Stimulated activated naive CD8-positive, alpha-beta T cell treated with anti-CD3 and anti-CD28 coated beads, Interleukin-15, amount 100 ng/mL, for 72 hours (primary cell): ENCODE results near the gene NBPF10.
"Not testable (repeated sequence)": the region's sequence is repeated elsewhere in the genome, so short reads cannot be mapped to it uniquely, and the experiment has no call there.

Experiments used
- ATAC-seq: fragments of 150-1000 bp; cut with Tn5 transposase; 2 replicates; pipeline ENCODE4 v1.10.0; 2021; ENCODE audit warnings: mild to moderate bottlenecking, moderate library complexity
- DNase-seq, 2 donors: peaks; one replicate each; pipeline ENCODE4 v3.0.0; 2021 to 2022
- H3K27ac Mint-ChIP-seq, 2 donors: one replicate each; pipeline ENCODE4 v1.8.0; 2022; ENCODE audit warnings: mild to moderate bottlenecking in 2 of 2, mixed read lengths in 2 of 2, moderate library complexity in 2 of 2
- H3K27me3 Mint-ChIP-seq: one replicate; pipeline ENCODE4 v1.8.0; 2022; ENCODE audit warnings: mixed read lengths
- H3K4me1 Mint-ChIP-seq: one replicate; pipeline ENCODE4 v1.8.0; 2022; ENCODE audit warnings: mild to moderate bottlenecking, mixed read lengths
- H3K4me3 Mint-ChIP-seq, 2 donors: one replicate each; pipeline ENCODE4 v1.8.0; 2022; ENCODE audit warnings: mild to moderate bottlenecking in 2 of 2, mixed read lengths in 2 of 2, moderate library complexity in 1 of 2
- H3K9me3 Mint-ChIP-seq, 2 donors: one replicate each; pipeline ENCODE4 v1.8.0; 2022; ENCODE audit warnings: mixed read lengths in 2 of 2

NBPF10 gene, protein sequence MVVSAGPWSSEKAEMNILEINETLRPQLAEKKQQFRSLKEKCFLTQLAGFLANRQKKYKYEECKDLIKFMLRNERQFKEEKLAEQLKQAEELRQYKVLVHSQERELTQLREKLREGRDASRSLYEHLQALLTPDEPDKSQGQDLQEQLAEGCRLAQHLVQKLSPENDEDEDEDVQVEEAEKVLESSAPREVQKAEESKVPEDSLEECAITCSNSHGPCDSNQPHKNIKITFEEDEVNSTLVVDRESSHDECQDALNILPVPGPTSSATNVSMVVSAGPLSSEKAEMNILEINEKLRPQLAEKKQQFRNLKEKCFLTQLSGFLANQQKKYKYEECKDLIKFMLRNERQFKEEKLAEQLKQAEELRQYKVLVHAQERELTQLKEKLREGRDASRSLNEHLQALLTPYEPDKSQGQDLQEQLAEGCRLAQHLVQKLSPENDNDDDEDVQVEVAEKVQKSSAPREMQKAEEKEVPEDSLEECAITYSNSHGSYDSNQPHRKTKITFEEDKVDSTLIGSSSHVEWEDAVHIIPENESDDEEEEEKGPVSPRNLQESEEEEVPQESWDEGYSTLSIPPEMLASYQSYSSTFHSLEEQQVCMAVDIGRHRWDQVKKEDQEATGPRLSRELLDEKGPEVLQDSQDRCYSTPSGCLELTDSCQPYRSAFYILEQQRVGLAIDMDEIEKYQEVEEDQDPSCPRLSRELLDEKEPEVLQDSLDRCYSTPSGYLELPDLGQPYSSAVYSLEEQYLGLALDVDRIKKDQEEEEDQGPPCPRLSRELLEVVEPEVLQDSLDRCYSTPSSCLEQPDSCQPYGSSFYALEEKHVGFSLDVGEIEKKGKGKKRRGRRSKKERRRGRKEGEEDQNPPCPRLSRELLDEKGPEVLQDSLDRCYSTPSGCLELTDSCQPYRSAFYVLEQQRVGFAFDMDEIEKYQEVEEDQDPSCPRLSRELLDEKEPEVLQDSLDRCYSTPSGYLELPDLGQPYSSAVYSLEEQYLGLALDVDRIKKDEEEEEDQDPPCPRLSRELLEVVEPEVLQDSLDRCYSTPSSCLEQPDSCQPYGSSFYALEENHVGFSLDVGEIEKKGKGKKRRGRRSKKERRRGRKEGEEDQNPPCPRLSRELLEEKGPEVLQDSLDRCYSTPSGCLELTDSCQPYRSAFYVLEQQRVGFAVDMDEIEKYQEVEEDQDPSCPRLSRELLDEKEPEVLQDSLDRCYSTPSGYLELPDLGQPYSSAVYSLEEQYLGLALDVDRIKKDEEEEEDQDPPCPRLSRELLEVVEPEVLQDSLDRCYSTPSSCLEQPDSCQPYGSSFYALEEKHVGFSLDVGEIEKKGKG (N-terminal part only)

DNA sequence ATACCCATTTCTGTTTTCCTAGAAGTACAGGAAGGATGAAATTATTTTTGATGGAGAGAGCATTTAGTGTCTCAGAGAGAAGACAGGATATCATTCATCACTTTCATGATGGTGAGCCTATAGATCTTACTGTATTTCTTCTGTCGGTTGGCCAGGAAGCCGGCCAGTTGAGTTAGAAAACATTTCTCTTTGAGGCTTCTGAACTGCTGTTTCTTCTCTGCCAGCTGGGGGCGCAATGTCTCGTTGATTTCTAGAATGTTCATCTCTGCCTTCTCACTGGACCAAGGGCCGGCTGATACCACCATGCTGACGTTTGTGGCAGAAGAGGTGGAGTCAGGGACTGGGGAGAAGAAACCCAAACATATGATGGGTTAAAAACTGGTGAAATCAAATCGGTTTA lies at the start of gene NBPF10:
NBPF10 (minus strand) TSS at position 340 of the 400 bp plus-strand sequence; CDS start at position 305, 35 bp downstream.
- H3K27ac Mint-ChIP-seq, ATAC-seq, H3K4me3 Mint-ChIP-seq, H3K4me1 Mint-ChIP-seq, H3K9me3 Mint-ChIP-seq, H3K27me3 Mint-ChIP-seq: not testable (repeated sequence)
- peak in 1 of 2 donors; percentile 9 for DNase-seq

DNA sequence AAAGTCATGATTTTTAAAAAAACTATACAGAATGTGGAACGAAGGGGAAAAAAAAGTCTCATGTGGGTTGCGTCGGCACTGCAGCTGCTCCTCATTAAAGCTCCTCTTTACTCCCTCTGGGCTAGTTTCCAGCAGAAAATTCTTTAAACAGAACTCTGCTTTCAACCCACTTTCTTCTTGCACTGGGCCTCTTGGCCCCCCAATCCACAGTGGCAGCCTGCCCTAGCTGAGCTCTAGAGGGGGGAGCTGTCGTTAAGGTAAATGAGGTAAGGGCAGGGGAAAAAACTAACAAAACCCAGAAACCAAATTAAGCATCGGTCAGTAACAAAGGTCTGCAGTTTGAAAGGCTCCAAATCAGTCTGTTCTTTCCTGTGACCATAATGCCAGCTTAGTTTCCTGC lies 29.9 kb upstream of the NBPF10 start:
- not testable (repeated sequence) for H3K27me3 Mint-ChIP-seq, H3K9me3 Mint-ChIP-seq, ATAC-seq, H3K4me1 Mint-ChIP-seq, H3K4me3 Mint-ChIP-seq, H3K27ac Mint-ChIP-seq, DNase-seq

DNA sequence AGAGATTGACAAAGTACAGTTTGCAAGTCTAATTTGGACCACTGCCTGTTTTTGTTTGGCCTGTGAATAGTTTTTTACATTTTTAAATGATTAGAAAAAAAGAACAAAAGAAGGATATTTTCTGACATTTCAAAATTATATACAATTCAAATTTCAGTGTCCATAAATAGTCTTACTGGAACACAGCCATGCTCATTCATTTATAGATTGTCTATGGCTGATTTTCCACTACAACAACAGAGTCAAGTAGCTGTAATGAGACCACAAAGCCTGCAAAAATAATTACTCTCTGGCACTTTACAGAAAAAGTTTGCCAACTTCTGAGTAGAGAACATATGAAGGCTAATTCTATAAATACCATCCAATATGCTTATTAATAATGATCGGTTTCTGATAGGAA lies 23.1 kb upstream of the NBPF10 start:
- not testable (repeated sequence) for H3K9me3 Mint-ChIP-seq, ATAC-seq, H3K4me3 Mint-ChIP-seq, H3K27me3 Mint-ChIP-seq, DNase-seq, H3K4me1 Mint-ChIP-seq, H3K27ac Mint-ChIP-seq

DNA sequence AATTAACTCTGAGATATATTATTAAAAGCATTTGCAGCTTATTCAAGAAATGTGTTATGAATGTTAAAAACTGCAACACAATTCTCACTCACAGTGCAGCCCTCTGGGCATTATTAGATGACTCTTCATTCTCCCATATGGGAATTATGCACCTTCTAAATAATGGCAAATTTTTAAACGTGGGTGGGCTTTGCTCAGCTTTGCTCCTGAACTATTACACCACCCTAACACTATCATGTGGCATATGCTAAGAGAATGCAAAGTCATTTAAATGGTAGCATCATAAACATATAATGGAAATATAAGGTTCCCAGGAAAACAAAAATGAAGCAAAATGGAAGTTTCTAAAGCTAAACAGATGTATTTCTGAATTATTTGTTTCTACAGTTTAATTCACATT lies 22.7 kb upstream of the NBPF10 start:
- not testable (repeated sequence) for DNase-seq, H3K4me3 Mint-ChIP-seq, H3K9me3 Mint-ChIP-seq, H3K27me3 Mint-ChIP-seq, H3K4me1 Mint-ChIP-seq, H3K27ac Mint-ChIP-seq, ATAC-seq
